CD8-positive, alpha-beta memory T cell (primary cell): ENCODE results near the gene FAM237A. TPM values are rescaled to one million over a fixed set of nuclear protein-coding genes. Genes with fewer than 3 reads are reported as not detected.

ENCODE experiments used
- CTCF ChIA-PET: fragments of 350-600 bp; sonication (Branson Sonifier 250); formaldehyde crosslinking; loops from one replicate; lab custom pipeline; 2021; ENCODE audit warnings: antibody characterized with exemption; lab: Charles Lee
- POLR2A ChIA-PET: fragments of 350-600 bp; sonication (Branson Sonifier 250); formaldehyde crosslinking; loops from one replicate; lab custom pipeline; 2021; ENCODE audit warnings: antibody characterized with exemption; lab: Charles Lee
- DNase-seq, 5 donors: peaks; one replicate each; pipeline versions ENCODE4 v3.0.0 to v3.0.0-alpha.2; 2020 to 2022; ENCODE audit warnings: mixed read lengths in 1 of 5
- H3K27ac ChIP-seq: one replicate; pipeline ENCODE4 v1.7.0; 2013; ENCODE audit warnings: low read depth, mild to moderate bottlenecking, low read length, moderate library complexity
- H3K27me3 ChIP-seq: 2 replicates; pipeline ENCODE4 v1.7.0; 2013; ENCODE audit warnings: low read length, mild to moderate bottlenecking; ENCODE audit not compliant: insufficient read depth, poor library complexity, severe bottlenecking
- H3K36me3 ChIP-seq: 2 replicates; pipeline ENCODE4 v1.7.0; 2013; ENCODE audit warnings: mild to moderate bottlenecking, low read length, moderate library complexity; ENCODE audit not compliant: insufficient read depth
- H3K4me1 ChIP-seq: 2 replicates; pipeline ENCODE4 v1.7.0; 2013; ENCODE audit warnings: mild to moderate bottlenecking, low read length, moderate library complexity; ENCODE audit not compliant: insufficient read depth
- H3K4me3 ChIP-seq: 2 replicates; pipeline ENCODE4 v1.7.0; 2013; ENCODE audit warnings: mild to moderate bottlenecking, low read length
- H3K9me3 ChIP-seq: 2 replicates; pipeline ENCODE4 v1.7.0; 2013; ENCODE audit warnings: mild to moderate bottlenecking, low read length
- H3K27ac Mint-ChIP-seq, 8 donors: one replicate each; pipeline ENCODE4 v1.8.0; 2020 to 2021; ENCODE audit warnings: mixed read lengths in 8 of 8, mild to moderate bottlenecking in 6 of 8, inconsistent platforms in 3 of 8, moderate library complexity in 3 of 8
- H3K27me3 Mint-ChIP-seq, 2 donors: one replicate each; pipeline ENCODE4 v1.8.0; 2020 to 2021; ENCODE audit warnings: mixed read lengths in 2 of 2, mild to moderate bottlenecking in 1 of 2, moderate library complexity in 1 of 2
- H3K36me3 Mint-ChIP-seq, 3 donors: one replicate each; pipeline ENCODE4 v1.8.0; 2020 to 2021; ENCODE audit warnings: mixed read lengths in 3 of 3, inconsistent platforms in 1 of 3, mild to moderate bottlenecking in 1 of 3
- H3K4me1 Mint-ChIP-seq, 3 donors: one replicate each; pipeline ENCODE4 v1.8.0; 2020 to 2021; ENCODE audit warnings: mixed read lengths in 3 of 3, inconsistent platforms in 1 of 3, mild to moderate bottlenecking in 1 of 3
- H3K4me3 Mint-ChIP-seq, 7 donors: one replicate each; pipeline ENCODE4 v1.8.0; 2020 to 2021; ENCODE audit warnings: mixed read lengths in 7 of 7, mild to moderate bottlenecking in 6 of 7, moderate library complexity in 4 of 7, inconsistent platforms in 2 of 7
- H3K9me3 Mint-ChIP-seq, 5 donors: one replicate each; pipeline ENCODE4 v1.8.0; 2020 to 2022; ENCODE audit warnings: mixed read lengths in 5 of 5, mild to moderate bottlenecking in 3 of 5, moderate library complexity in 2 of 5, inconsistent platforms in 1 of 5
- polyA plus RNA-seq: library from polyadenylated mRNA; unstranded; fragments of 300-500 nt; fragmentation: Illumina TruSeq; gene quantifications from one replicate; pipeline ENCODE4 v1.2.3, GENCODE V29; 2021
- total RNA-seq, 2 experiments: library from RNA; stranded (reverse); gene quantifications; one replicate each; pipeline ENCODE4 v1.2.3, GENCODE V29; 2021

FAM237A gene
- total RNA-seq (not detected), polyA plus RNA-seq (not detected)

DNA sequence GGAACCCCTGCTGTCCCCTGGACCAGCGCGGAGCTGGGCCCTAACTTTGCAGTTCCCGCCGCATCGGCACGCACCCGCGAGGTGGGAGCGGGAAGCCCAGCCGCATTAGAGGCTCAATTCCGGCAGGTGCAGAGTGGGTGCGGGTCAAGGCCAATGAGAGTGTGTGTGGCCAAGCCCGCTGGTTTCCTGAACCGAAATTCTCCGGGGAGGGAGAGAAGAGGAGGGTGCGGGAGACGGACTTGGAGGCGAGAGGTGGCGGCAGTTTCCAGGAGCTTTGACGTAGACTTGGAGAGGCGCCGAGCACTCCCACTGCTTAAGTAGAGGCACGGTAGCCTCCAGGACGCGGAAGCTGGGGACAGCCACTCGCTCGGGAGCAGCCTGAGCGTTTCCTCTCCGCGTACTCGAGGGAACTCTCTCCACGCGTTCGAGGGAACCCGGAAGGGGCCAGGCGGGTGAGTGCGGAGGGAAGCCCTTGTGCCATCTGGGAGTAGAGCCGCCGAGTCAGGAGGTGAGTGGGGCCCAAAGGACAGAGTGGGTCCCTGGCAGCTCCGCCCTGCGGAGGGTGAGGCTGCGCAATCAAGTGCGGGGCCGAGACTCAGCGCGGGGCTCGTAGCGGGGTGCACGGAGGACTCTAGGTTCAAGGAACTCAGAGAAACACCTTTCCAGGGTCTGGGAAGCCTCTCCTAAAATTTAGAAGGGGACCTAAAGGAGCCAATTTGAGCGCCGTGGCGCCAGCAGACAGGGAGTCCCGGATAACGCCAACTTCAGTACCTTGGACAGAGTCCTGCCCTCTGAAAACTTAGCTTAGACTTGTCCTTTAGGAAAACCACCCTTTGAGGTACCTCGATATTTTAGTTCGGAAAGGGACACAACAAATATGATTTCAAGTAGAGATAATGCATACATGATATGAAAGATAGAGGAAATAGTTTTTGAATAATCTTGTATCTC is at the start of gene FAM237A:
Gene FAM237A, plus strand, starts transcription at position 413 of the 951 bp plus-strand sequence. CDS start 1,750 bp downstream, outside the sequence.
- H3K4me3 Mint-ChIP-seq: no peak within 1 kb of the TSS

DNA sequence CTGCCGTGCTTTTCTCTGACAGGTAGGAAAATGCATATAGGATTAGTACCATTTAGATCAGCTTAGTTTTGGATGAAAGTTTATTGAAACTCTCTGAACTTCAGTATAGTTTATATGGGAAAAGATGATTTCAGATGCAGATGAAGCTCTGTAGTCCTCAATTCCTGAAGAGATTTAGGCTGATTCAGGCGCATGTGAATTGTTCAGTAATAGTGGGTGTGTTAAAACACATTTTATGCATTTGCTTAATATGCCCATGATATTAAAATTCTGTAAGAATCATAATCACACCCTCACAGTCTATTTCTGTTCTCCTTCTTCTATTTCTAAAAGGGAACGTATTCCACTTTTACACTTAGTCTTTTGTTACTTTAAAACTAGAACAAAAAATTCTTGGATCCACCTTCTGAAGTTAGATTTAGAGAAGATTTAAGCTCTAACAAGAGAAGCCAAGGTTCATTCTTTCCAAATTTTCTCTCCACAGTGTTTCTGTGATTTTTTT is 44.5 kb upstream of the FAM237A start:
- DNase-seq: no peak
- peaks cover under 1 to 3% of the 10 kb centered on the region in 2 donors for H3K27me3 Mint-ChIP-seq
- no peaks in the 10 kb centered on the region for H3K27me3 ChIP-seq
- H3K4me1 Mint-ChIP-seq: peaks cover 5 to 10% (median 5%) of the 10 kb centered on the region in 3 donors
- no peaks in the 10 kb centered on the region for H3K4me1 ChIP-seq
- H3K27ac Mint-ChIP-seq: no peak overlapping the region
- H3K9me3 Mint-ChIP-seq: no peaks in the 10 kb centered on the region
- no peak overlapping the region for H3K27ac ChIP-seq
- H3K9me3 ChIP-seq: no peaks in the 10 kb centered on the region
- no peak overlapping the region for H3K4me3 ChIP-seq
- no peaks in the 10 kb centered on the region for H3K36me3 Mint-ChIP-seq
- no peak overlapping the region for H3K4me3 Mint-ChIP-seq
- ChIA-PET POLR2A (no interaction called here), CTCF (no interaction called here)
- no peaks in the 10 kb centered on the region for H3K36me3 ChIP-seq

More for the DNA sequence above, at the start of gene FAM237A:
- Histone ChIP-seq H3K27ac (no peak within 1 kb of the TSS), H3K9me3 (no peaks in the 10 kb centered on the region), H3K27me3 (no peaks in the 10 kb centered on the region), H3K4me3 (no peak within 1 kb of the TSS), H3K4me1 (no peaks in the 10 kb centered on the region), H3K36me3 (no peaks in the 10 kb centered on the region)
- H3K4me1 Mint-ChIP-seq: no peaks in the 10 kb centered on the region
- ChIA-PET POLR2A (no interaction called here), CTCF (no interaction called here)
- no peak within 1 kb of the TSS for H3K27ac Mint-ChIP-seq
- peaks cover 0 to 3% (median 0%) of the 10 kb centered on the region in 5 donors for H3K9me3 Mint-ChIP-seq
- no peaks in the 10 kb centered on the region for H3K36me3 Mint-ChIP-seq
- H3K27me3 Mint-ChIP-seq: peaks cover 7 to 16% of the 10 kb centered on the region in 2 donors
- no peak for DNase-seq

- ChIA-PET POLR2A (no interaction called here), CTCF (no interaction called here)
- Mint-ChIP-seq H3K27ac (no peak overlapping the region), H3K9me3 (no peaks in the 10 kb centered on the region), H3K36me3 (no peaks in the 10 kb centered on the region), H3K4me3 (no peak overlapping the region), H3K27me3 (peaks cover 3 to 10% of the 10 kb centered on the region in 2 donors), H3K4me1 (peaks cover 5 to 10% (median 5%) of the 10 kb centered on the region in 3 donors)
- DNase-seq: no peak
- Histone ChIP-seq H3K4me3 (no peak overlapping the region), H3K27me3 (no peaks in the 10 kb centered on the region), H3K36me3 (no peaks in the 10 kb centered on the region), H3K27ac (no peak overlapping the region), H3K4me1 (no peaks in the 10 kb centered on the region), H3K9me3 (no peaks in the 10 kb centered on the region)
These were observed 39.0 kb upstream of the FAM237A start for GRCh38 chr2:206603243-206603642.

DNA sequence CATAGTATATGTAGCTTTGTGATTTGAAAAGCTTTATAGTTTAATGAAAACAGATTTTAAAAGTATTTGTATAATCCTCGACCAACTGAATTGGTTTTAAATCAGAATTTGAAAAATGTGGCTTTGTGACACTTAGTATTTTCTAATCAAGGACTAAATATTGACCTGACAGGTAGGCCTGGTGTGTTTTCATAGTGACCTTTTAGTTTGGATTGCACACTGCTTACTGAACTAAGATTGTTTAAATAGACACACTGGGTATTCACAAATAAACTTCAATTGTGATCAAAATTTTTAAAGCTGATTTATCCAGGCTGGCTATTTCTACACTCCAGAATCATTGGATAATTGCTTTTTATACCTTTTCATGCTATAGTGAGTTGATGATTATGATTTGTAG is 31.8 kb upstream of the FAM237A start:
- Histone ChIP-seq H3K4me1 (no peaks in the 10 kb centered on the region), H3K36me3 (no peaks in the 10 kb centered on the region), H3K4me3 (no peak overlapping the region), H3K27ac (no peak overlapping the region), H3K27me3 (no peaks in the 10 kb centered on the region), H3K9me3 (no peaks in the 10 kb centered on the region)
- no peak overlapping the region for H3K27ac Mint-ChIP-seq
- CTCF ChIA-PET: no interaction called here
- H3K9me3 Mint-ChIP-seq: no peaks in the 10 kb centered on the region
- H3K27me3 Mint-ChIP-seq: peaks cover 0 to 4% of the 10 kb centered on the region in 2 donors
- H3K4me1 Mint-ChIP-seq: peaks cover 0 to 4% (median 3%) of the 10 kb centered on the region in 3 donors
- H3K4me3 Mint-ChIP-seq: no peak overlapping the region
- POLR2A ChIA-PET: no interaction called here
- DNase-seq: no peak
- H3K36me3 Mint-ChIP-seq: no peaks in the 10 kb centered on the region

GRCh38 chr2:206611191-206611590 is 31.1 kb upstream of the FAM237A start:
- H3K27ac Mint-ChIP-seq: no peak overlapping the region
- Histone ChIP-seq H3K27me3 (no peaks in the 10 kb centered on the region), H3K4me3 (no peak overlapping the region), H3K4me1 (no peaks in the 10 kb centered on the region), H3K36me3 (no peaks in the 10 kb centered on the region), H3K27ac (no peak overlapping the region), H3K9me3 (no peaks in the 10 kb centered on the region)
- ChIA-PET POLR2A (no interaction called here), CTCF (no interaction called here)
- no peak overlapping the region for H3K4me3 Mint-ChIP-seq
- peaks cover 0 to 4% (median 3%) of the 10 kb centered on the region in 3 donors for H3K4me1 Mint-ChIP-seq
- no peaks in the 10 kb centered on the region for H3K27me3 Mint-ChIP-seq
- no peak for DNase-seq
- no peaks in the 10 kb centered on the region for H3K36me3 Mint-ChIP-seq
- no peaks in the 10 kb centered on the region for H3K9me3 Mint-ChIP-seq

GRCh38 chr2:206611736-206612135 is 30.6 kb upstream of the FAM237A start:
- Mint-ChIP-seq H3K27me3 (no peaks in the 10 kb centered on the region), H3K4me1 (peaks cover 0 to 4% (median 3%) of the 10 kb centered on the region in 3 donors), H3K27ac (no peak overlapping the region), H3K9me3 (no peaks in the 10 kb centered on the region), H3K36me3 (no peaks in the 10 kb centered on the region), H3K4me3 (no peak overlapping the region)
- H3K9me3 ChIP-seq: no peaks in the 10 kb centered on the region
- H3K36me3 ChIP-seq: no peaks in the 10 kb centered on the region
- H3K27me3 ChIP-seq: no peaks in the 10 kb centered on the region
- no peak for DNase-seq
- CTCF ChIA-PET: no interaction called here
- H3K4me1 ChIP-seq: no peaks in the 10 kb centered on the region
- no peak overlapping the region for H3K27ac ChIP-seq
- H3K4me3 ChIP-seq: no peak overlapping the region
- POLR2A ChIA-PET: no interaction called here

DNA sequence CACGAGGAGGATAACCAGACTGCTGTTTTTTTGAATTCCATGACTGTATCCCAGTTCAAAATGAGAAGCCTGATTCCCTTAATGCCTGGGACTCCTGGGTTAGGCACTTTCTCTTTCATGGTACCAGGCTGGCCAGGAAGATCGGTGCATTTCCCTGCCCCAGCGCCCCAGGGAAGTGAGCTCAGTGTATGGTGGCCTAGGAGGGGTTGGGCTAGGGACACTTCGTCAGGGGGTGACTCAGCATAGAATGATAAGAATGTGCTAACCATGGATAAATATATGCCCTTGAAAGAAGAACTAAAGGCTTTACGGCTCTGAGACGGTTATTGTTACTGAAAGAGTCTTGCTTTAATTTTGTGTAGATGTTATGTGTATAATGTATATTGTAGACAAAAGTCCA is 27.5 kb upstream of the FAM237A start:
- CTCF ChIA-PET: no interaction called here
- no peaks in the 10 kb centered on the region for H3K9me3 ChIP-seq
- peaks cover 0 to 1% of the 10 kb centered on the region in 2 donors for H3K27me3 Mint-ChIP-seq

GRCh38 chr2:206615417-206616089 is 26.7 kb upstream of the FAM237A start:
- no peaks in the 10 kb centered on the region for H3K4me1 Mint-ChIP-seq
- no peaks in the 10 kb centered on the region for H3K4me1 ChIP-seq
- ChIA-PET CTCF (no interaction called here), POLR2A (no interaction called here)
- H3K27ac ChIP-seq: no peak overlapping the region
- no peaks in the 10 kb centered on the region for H3K9me3 ChIP-seq
- H3K27ac Mint-ChIP-seq: no peak overlapping the region
- no peaks in the 10 kb centered on the region for H3K36me3 Mint-ChIP-seq
- no peaks in the 10 kb centered on the region for H3K27me3 ChIP-seq
- H3K9me3 Mint-ChIP-seq: no peaks in the 10 kb centered on the region
- H3K4me3 ChIP-seq: no peak overlapping the region
- H3K36me3 ChIP-seq: no peaks in the 10 kb centered on the region
- no peak for DNase-seq
- H3K27me3 Mint-ChIP-seq: peaks cover 0 to 1% of the 10 kb centered on the region in 2 donors
- no peak overlapping the region for H3K4me3 Mint-ChIP-seq

More for the DNA sequence above, 27.5 kb upstream of the FAM237A start:
- no peak for DNase-seq
- Mint-ChIP-seq H3K36me3 (no peaks in the 10 kb centered on the region), H3K27ac (no peak overlapping the region), H3K4me3 (no peak overlapping the region), H3K4me1 (peaks cover 0 to 3% (median 2%) of the 10 kb centered on the region in 3 donors), H3K9me3 (no peaks in the 10 kb centered on the region)
- Histone ChIP-seq H3K27ac (no peak overlapping the region), H3K4me3 (no peak overlapping the region), H3K36me3 (no peaks in the 10 kb centered on the region), H3K27me3 (no peaks in the 10 kb centered on the region), H3K4me1 (no peaks in the 10 kb centered on the region)
- POLR2A ChIA-PET: no interaction called here
